Thoracic aorta (tissue), 2 donors: Measurements from ENCODE around the gene NVL. TPM values are rescaled to one million over a fixed set of nuclear protein-coding genes. Genes with fewer than 3 reads are reported as not detected.

Experiments used
- ATAC-seq: fragments of 150-250 bp; one replicate; pipeline ENCODE4 v1.8.0; 2017; ENCODE audit warnings: low read depth; ENCODE audit not compliant: insufficient number of reproducible peaks, low FRiP score
- DNase-seq: peaks from one replicate; pipeline ENCODE4 v3.0.0-alpha.2; 2020; ENCODE audit warnings: low spot score
- H3K27ac ChIP-seq, 2 donors: fragments of 200-600 bp; sonication (generic); 1 replicate in 1 of 2; 2 replicates in 1 of 2; pipeline ENCODE4 v1.5.1; 2016; ENCODE audit warnings: mild to moderate bottlenecking in 2 of 2, moderate library complexity in 2 of 2
- H3K27me3 ChIP-seq: fragments of 200-600 bp; sonication (generic); replicated peaks from 2 replicates; pipeline ENCODE4 v1.6.0; 2016; ENCODE audit warnings: mild to moderate bottlenecking; ENCODE audit not compliant: insufficient read depth
- H3K36me3 ChIP-seq: fragments of 200-600 bp; sonication (generic); one replicate; pipeline ENCODE4 v1.5.1; 2016
- H3K4me1 ChIP-seq, 2 donors: fragments of 200-600 bp; sonication (generic); 1 replicate in 1 of 2; 2 replicates in 1 of 2; pipeline versions ENCODE4 v1.5.1 to v1.6.0; 2016; ENCODE audit warnings: low read depth in 2 of 2, mild to moderate bottlenecking in 1 of 2; ENCODE audit not compliant: control insufficient read depth in 1 of 2
- H3K4me3 ChIP-seq: fragments of 200-600 bp; sonication (generic); 2 replicates; pipeline ENCODE4 v1.5.1; 2016; ENCODE audit warnings: mild to moderate bottlenecking
- H3K9me3 ChIP-seq: fragments of 200-600 bp; sonication (generic); 2 replicates; pipeline ENCODE4 v1.5.1; 2016
- total RNA-seq, 2 donors: library from RNA; depleted of rRNA; stranded (reverse); fragments of >200 nt; gene quantifications; one replicate each; pipeline versions ENCODE4 v1.1.0 to v1.2.3, GENCODE V29; 2016
- TF ChIP-seq, protein P1 (sequence below): fragments of 200-600 bp; sonication (generic); IDR thresholded peaks from one replicate; pipeline ENCODE4 v1.5.1; 2019; ENCODE audit warnings: antibody characterized with exemption

NVL gene
- total RNA-seq, 2 donors from 2014 or later: 11.6 to 30.7 TPM

GRCh38 chr1:224256640-224257039 lies 73.3 kb downstream of the NVL start:
- Histone ChIP-seq H3K4me1 (no peaks in the 10 kb centered on the region), H3K27me3 (no peaks in the 10 kb centered on the region), H3K36me3 (no peaks in the 10 kb centered on the region), H3K27ac (no peak overlapping the region), H3K9me3 (no peaks in the 10 kb centered on the region), H3K4me3 (no peak overlapping the region)
- TF ChIP-seq, protein P1, sequence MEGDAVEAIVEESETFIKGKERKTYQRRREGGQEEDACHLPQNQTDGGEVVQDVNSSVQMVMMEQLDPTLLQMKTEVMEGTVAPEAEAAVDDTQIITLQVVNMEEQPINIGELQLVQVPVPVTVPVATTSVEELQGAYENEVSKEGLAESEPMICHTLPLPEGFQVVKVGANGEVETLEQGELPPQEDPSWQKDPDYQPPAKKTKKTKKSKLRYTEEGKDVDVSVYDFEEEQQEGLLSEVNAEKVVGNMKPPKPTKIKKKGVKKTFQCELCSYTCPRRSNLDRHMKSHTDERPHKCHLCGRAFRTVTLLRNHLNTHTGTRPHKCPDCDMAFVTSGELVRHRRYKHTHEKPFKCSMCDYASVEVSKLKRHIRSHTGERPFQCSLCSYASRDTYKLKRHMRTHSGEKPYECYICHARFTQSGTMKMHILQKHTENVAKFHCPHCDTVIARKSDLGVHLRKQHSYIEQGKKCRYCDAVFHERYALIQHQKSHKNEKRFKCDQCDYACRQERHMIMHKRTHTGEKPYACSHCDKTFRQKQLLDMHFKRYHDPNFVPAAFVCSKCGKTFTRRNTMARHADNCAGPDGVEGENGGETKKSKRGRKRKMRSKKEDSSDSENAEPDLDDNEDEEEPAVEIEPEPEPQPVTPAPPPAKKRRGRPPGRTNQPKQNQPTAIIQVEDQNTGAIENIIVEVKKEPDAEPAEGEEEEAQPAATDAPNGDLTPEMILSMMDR: no peak
- DNase-seq: no peak
- no peak for ATAC-seq

- TF ChIP-seq, protein P1: no peak
- no peak for DNase-seq
- no peak overlapping the region for H3K27ac ChIP-seq
- H3K4me1 ChIP-seq: no peaks in the 10 kb centered on the region
- H3K4me3 ChIP-seq: no peak overlapping the region
- ATAC-seq: no peak
- H3K27me3 ChIP-seq: no peaks in the 10 kb centered on the region
- H3K36me3 ChIP-seq: no peaks in the 10 kb centered on the region
- H3K9me3 ChIP-seq: no peaks in the 10 kb centered on the region
These were observed 76.3 kb downstream of the NVL start for GRCh38 chr1:224253721-224254120.

DNA sequence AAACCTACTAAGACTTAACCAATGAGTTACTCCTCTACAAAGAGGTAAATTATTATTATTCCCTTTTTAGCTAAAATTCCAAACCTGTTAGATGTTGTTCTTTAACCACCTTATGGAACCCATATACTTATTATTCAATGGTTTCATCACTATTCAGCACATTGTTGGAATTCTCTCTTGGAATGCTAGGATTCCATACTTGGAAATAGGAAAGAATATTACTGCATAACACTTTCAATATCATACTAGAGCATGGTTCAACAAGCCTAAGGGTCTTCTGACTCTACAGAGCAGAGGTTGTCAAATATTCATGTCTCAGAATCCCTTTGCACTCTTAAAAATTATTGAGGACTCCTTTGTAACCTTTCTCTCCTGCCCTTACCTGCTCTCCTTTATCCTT lies 77.5 kb downstream of the NVL start:
- H3K9me3 ChIP-seq: no peaks in the 10 kb centered on the region
- peaks cover 4% of the 10 kb centered on the region for H3K36me3 ChIP-seq
- no peak for DNase-seq
- TF ChIP-seq, protein P1: no peak
- no peak for ATAC-seq
- H3K4me3 ChIP-seq: no peak overlapping the region
- H3K27me3 ChIP-seq: no peaks in the 10 kb centered on the region
- no peaks in the 10 kb centered on the region for H3K4me1 ChIP-seq
- no peak overlapping the region for H3K27ac ChIP-seq

- Histone ChIP-seq H3K27ac (no peak overlapping the region), H3K4me3 (no peak overlapping the region), H3K4me1 (no peaks in the 10 kb centered on the region), H3K27me3 (no peaks in the 10 kb centered on the region), H3K9me3 (no peaks in the 10 kb centered on the region), H3K36me3 (peaks cover 5% of the 10 kb centered on the region)
- DNase-seq (no peak), ATAC-seq (no peak)
- TF ChIP-seq, protein P1: no peak
These were observed 78.2 kb downstream of the NVL start for GRCh38 chr1:224251741-224252146.

GRCh38 chr1:224245188-224245587 lies 84.8 kb downstream of the NVL start:
- TF ChIP-seq, protein P1: no peak
- ATAC-seq (no peak), DNase-seq (no peak)
- Histone ChIP-seq H3K4me3 (no peak overlapping the region), H3K9me3 (no peaks in the 10 kb centered on the region), H3K36me3 (peaks cover 9% of the 10 kb centered on the region), H3K27ac (no peak overlapping the region), H3K4me1 (no peaks in the 10 kb centered on the region), H3K27me3 (no peaks in the 10 kb centered on the region)
